ENCODE measurements around the gene ROCK1.

DNA sequence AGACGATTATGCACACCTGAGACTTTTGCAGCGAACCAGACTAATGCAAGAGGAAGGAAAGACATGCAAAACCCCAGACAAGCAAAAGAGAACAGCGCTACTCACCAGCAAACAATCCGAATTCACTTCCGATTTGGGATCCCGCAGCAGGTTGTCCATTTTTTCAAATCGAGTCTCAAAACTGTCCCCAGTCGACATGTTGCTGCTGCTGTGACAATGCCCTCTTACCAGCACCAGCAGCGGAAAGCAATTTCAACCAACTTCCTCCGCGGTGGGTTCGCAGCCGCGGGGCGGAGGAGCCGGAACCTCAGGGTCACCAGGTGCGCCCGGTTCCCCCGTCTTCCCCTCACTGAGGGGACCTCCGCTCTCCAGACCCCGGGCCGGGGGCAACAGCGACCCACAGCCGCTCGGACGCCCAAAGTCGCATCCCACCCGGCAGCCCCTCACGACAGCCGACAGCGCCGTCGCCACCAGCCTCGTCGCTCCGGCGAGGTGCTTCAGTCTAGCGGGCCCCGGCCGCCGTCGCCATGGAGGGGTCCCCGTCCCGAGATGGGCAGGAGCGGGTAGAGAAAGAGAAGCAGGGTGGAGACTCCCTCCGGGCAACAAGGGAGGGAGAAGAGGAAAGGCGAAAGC is 784 bp downstream of the ROCK1 start:
- TF ChIP-seq, protein P1, sequence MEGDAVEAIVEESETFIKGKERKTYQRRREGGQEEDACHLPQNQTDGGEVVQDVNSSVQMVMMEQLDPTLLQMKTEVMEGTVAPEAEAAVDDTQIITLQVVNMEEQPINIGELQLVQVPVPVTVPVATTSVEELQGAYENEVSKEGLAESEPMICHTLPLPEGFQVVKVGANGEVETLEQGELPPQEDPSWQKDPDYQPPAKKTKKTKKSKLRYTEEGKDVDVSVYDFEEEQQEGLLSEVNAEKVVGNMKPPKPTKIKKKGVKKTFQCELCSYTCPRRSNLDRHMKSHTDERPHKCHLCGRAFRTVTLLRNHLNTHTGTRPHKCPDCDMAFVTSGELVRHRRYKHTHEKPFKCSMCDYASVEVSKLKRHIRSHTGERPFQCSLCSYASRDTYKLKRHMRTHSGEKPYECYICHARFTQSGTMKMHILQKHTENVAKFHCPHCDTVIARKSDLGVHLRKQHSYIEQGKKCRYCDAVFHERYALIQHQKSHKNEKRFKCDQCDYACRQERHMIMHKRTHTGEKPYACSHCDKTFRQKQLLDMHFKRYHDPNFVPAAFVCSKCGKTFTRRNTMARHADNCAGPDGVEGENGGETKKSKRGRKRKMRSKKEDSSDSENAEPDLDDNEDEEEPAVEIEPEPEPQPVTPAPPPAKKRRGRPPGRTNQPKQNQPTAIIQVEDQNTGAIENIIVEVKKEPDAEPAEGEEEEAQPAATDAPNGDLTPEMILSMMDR (IDR thresholded peaks at IDR 0.05), result no peak
- no peak for TF ChIP-seq POLR2A (IDR thresholded peaks at IDR 0.05)

Measured in tibial nerve (tissue), 3 donors.